ENCODE measurements around the gene TRIM62.

The TRIM62 gene

GRCh38 chr1:33099290-33100118 is 82.3 kb downstream of the TRIM62 start:
- H3K36me3 ChIP-seq (ENCODE audit: control insufficient read depth, insufficient read depth, low read length): peaks cover 3% of the 10 kb centered on the region
- H3K27ac ChIP-seq (ENCODE audit: low read depth, low read length, severe bottlenecking): peak overlapping the region; percentile 82
- 71 to 89% methylated on average over 2 to 7 of the region's 13 CpGs for WGBS, 2 experiments (ENCODE audit: insufficient coverage in 2 of 2)
- peaks cover 20% of the 10 kb centered on the region for H3K4me1 ChIP-seq (ENCODE audit: control insufficient read depth, insufficient read depth, low read length, poor library complexity, severe bottlenecking)
- no peak overlapping the region for H3K4me3 ChIP-seq (ENCODE audit: extremely low read depth, insufficient read depth, low read length, poor library complexity, severe bottlenecking)
- H3K9me3 ChIP-seq (ENCODE audit: control insufficient read depth, low read length): no peaks in the 10 kb centered on the region

DNA sequence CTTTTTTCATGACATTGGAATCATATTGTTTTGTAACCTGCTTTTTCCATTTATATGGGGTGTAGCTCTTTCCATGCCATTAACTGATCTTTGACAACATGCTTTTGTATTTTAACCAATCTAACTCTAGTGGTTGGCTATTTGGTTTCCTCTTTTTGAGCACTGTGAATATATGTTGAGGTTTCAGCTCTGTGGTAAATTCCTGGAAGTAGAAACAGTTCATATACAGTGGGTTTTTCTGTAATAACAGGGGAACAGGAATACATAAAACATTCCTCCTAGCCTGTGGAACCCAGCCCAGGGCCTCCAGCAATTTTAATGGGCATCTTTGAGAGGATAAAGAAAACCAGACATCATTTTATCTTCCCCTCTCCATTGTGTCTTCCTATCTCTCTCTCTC is 83.5 kb downstream of the TRIM62 start:
- Histone ChIP-seq H3K9me3 (ENCODE audit: control insufficient read depth, low read length) (no peaks in the 10 kb centered on the region), H3K27ac (ENCODE audit: low read depth, low read length, severe bottlenecking) (peak overlapping the region; percentile 82), H3K4me3 (ENCODE audit: extremely low read depth, insufficient read depth, low read length, poor library complexity, severe bottlenecking) (no peak overlapping the region), H3K4me1 (ENCODE audit: control insufficient read depth, insufficient read depth, low read length, poor library complexity, severe bottlenecking) (peaks cover 20% of the 10 kb centered on the region), H3K36me3 (ENCODE audit: control insufficient read depth, insufficient read depth, low read length) (peaks cover 3% of the 10 kb centered on the region)

- no peak overlapping the region for H3K4me3 ChIP-seq (ENCODE audit: extremely low read depth, insufficient read depth, low read length, poor library complexity, severe bottlenecking)
- H3K4me1 ChIP-seq (ENCODE audit: control insufficient read depth, insufficient read depth, low read length, poor library complexity, severe bottlenecking): peaks cover 20% of the 10 kb centered on the region
- WGBS, 2 experiments (ENCODE audit: insufficient coverage in 2 of 2): 100% methylated on average over 2 of the region's 4 CpGs
- no peaks in the 10 kb centered on the region for H3K36me3 ChIP-seq (ENCODE audit: control insufficient read depth, insufficient read depth, low read length)
- H3K27ac ChIP-seq (ENCODE audit: low read depth, low read length, severe bottlenecking): no peak overlapping the region
- H3K9me3 ChIP-seq (ENCODE audit: control insufficient read depth, low read length): no peaks in the 10 kb centered on the region
Observed at GRCh38 chr1:33097762-33098161, 84.1 kb downstream of the TRIM62 start.

DNA sequence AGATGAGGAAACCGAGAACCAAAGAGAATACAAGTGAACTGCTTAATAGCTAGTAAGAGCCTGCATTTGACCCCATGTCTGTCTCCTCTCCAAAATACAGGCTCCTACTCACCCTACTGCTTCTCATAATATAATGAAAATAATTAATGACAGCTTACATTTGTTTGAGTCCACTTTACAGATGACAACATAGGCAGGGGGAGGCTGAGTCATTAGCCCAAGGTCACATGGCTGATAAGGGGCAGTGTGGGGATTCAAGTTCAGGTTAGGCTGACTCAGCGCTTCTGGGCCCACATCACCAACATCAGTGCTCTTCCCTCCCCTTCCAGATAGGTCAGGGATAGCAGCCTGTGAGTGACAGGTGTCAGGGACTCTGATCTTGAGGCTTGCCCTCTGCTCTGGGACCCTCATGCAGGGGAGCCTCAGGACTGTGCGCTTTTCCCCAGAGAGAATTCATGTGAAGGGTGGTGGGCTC is 84.7 kb downstream of the TRIM62 start:
- H3K27ac ChIP-seq (ENCODE audit: low read depth, low read length, severe bottlenecking): no peak overlapping the region
- H3K36me3 ChIP-seq (ENCODE audit: control insufficient read depth, insufficient read depth, low read length): no peaks in the 10 kb centered on the region
- 100% methylated on average over 1 of the region's 3 CpGs for WGBS, 2 experiments (ENCODE audit: insufficient coverage in 2 of 2)
- peaks cover 20% of the 10 kb centered on the region for H3K4me1 ChIP-seq (ENCODE audit: control insufficient read depth, insufficient read depth, low read length, poor library complexity, severe bottlenecking)
- no peak overlapping the region for H3K4me3 ChIP-seq (ENCODE audit: extremely low read depth, insufficient read depth, low read length, poor library complexity, severe bottlenecking)
- H3K9me3 ChIP-seq (ENCODE audit: control insufficient read depth, low read length): no peaks in the 10 kb centered on the region

GRCh38 chr1:33096363-33097005 is 85.4 kb downstream of the TRIM62 start:
- H3K27ac ChIP-seq (ENCODE audit: low read depth, low read length, severe bottlenecking): no peak overlapping the region

More at GRCh38 chr1:33096363-33097005, 85.4 kb downstream of the TRIM62 start:
- 94 to 99% methylated on average over 6 to 7 of the region's 7 CpGs for WGBS, 2 experiments (ENCODE audit: insufficient coverage in 2 of 2)
- no peaks in the 10 kb centered on the region for H3K9me3 ChIP-seq (ENCODE audit: control insufficient read depth, low read length)
- peaks cover 20% of the 10 kb centered on the region for H3K4me1 ChIP-seq (ENCODE audit: control insufficient read depth, insufficient read depth, low read length, poor library complexity, severe bottlenecking)
- no peaks in the 10 kb centered on the region for H3K36me3 ChIP-seq (ENCODE audit: control insufficient read depth, insufficient read depth, low read length)
- H3K4me3 ChIP-seq (ENCODE audit: extremely low read depth, insufficient read depth, low read length, poor library complexity, severe bottlenecking): no peak overlapping the region

Data from mesodermal cell (in vitro differentiated cells).